Stimulated activated CD4-positive, alpha-beta T cell treated with anti-CD3 and anti-CD28 coated beads, Interleukin-12 subunit alpha, Interleukin-12 subunit beta, amount 100 ng/mL, for 24 hours (primary cell): ENCODE data around the gene C2orf49.

Experiments
- DNase-seq, 2 experiments: peaks; one replicate each; pipeline ENCODE4 v3.0.0-alpha.2; 2020; ENCODE audit warnings: low read depth in 2 of 2

The C2orf49 gene

DNA sequence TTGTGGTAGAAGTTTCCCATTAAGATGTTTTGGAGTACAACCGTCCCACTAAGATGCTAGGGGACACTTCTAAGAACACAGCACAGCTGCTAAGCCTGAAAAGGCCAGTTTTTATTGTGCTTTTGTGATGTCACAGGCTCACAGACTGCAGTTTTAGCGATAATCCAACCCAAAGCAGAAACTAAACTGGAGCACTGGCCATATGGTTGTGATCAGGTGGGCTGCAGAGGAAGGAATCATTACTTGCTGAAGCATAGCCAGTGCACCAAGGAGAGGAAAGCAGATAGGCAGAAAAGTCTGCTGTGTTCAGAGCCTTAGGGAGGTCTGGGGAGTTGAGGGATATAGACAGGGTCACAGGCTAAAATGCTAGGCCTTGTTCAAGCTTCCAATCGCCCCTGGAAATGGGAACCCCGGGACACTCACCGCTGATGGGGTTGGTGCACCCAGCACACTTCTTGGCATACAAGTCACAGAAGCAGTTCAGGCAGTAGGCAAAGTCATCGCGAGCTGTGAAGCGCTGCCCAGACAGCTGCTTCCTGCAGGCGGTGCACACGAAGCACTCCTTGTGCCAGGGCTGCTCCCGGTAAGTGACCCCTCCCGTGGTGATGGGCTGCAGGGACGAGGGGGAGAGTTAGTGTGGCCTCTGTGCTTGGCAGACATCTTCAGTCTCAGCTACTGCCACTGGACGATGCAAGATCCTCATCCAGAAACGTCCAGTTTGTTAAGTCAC is 25.7 kb downstream of the C2orf49 start:
- DNase-seq = no peak

- no peak for DNase-seq
These were observed 27.2 kb downstream of the C2orf49 start for GRCh38 chr2:105364436-105365139.

- DNase-seq = no peak
These were observed 27.9 kb downstream of the C2orf49 start for GRCh38 chr2:105365206-105365605.

GRCh38 chr2:105368759-105369408 is 31.5 kb downstream of the C2orf49 start:
- DNase-seq = no peak

- peak; percentile 71 to 82 for DNase-seq
These were observed 32.7 kb downstream of the C2orf49 start for GRCh38 chr2:105369777-105370690.

DNA sequence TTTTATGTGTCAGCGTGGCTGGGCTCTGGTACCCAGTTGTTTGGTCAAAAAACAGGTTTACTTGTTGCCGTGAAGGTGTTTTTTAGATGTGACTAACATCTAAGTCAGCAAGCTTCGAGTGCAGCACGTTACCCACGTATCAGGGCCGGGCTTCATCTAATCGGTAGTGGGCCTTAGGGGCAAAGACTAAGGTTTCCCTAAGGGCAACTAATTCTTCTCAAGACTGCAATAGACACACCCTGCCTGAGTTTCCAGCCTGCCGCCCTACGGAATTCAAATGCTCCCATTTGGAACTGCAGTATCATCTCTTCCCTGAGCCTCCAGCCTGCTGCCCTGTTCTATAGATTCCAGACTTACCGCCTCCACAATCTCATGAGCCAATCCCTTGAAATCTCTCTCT is 33.8 kb downstream of the C2orf49 start:
- no peak for DNase-seq

DNA sequence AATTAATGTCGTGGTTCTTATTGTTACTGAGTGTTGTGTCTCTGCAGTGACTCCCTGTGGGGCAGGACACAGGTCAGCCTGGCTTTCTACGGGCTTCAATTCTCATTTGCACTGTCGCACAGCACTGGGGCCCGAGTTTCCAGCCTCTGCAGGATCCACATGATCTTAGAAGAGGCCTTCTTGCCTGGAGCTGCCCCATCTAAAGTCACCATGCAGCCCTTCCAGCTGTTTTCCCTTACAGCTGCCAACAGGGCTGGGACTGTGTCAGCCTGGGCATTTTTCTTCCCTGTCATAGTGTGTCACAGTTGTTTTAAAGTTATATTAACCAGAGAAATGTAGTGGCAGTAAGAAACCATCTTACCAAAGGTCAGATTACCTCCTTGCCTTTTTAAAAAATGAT is 34.5 kb downstream of the C2orf49 start:
- DNase-seq = no peak

DNA sequence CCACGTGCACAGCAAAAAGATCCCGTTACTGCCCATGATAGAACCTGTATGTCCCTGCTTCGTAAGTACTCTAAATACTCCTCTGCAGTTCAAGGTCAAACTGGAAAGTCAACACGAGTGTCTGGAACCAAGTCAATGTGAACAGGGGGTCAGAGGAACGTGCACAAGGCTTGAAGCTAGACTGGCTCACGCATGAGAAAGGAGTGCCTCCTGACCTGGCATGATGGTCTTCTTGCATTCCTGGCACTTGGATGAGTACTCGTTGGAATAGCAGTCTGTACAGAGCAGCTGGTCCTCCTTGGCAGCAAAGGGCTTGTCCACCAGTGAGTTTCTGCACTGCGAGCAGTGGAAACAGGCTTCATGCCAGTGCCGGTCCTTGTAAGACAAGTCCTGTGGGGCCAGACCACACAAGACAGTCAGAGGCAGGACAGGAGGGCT is 36.0 kb downstream of the C2orf49 start:
- DNase-seq = no peak

- no peak for DNase-seq
These were observed 36.6 kb downstream of the C2orf49 start for GRCh38 chr2:105373895-105374401.

- no peak for DNase-seq
These were observed 37.7 kb downstream of the C2orf49 start for GRCh38 chr2:105375001-105375561.

DNA sequence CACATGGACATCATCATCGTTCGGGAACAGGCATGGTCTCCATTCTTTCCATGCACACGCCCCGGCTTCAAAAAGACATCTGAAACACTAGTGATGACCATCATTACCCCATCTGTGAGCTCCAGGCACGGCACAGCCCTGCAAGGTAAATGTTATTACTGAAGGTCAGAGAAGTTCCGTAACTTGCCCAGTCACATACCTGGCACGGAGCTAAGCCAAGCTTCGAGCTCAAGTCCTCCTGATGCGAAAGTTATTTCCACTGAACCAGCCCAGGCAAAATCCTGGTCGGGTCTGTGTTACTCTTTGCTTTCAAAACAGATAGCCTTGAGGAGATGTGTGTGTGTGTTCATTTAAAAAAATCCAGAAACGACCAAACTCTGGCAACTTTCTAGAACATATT is 38.7 kb downstream of the C2orf49 start:
- no peak for DNase-seq

GRCh38 chr2:105376789-105377240 is 39.5 kb downstream of the C2orf49 start:
- DNase-seq = no peak

DNA sequence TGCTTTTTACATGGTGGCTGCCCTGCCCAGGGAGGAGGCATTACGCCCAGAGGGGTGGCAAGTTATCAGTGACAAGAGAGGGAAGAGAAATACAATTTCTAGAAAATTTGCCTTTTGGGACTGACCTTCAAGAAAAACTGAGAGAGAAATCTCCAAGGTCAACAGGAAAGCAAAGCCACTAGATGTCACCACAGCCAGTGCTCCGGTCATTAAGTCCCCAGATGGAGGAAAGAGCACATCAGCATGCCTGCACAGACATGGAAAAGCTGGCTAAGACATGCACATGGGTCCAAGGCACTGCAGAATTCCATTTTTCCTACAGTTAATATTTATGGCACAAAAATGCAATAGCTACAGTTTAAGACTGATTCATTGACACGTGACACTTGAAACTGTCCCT is 40.5 kb downstream of the C2orf49 start:
- DNase-seq = no peak

- DNase-seq = no peak
These were observed 41.0 kb downstream of the C2orf49 start for GRCh38 chr2:105378276-105378840.

DNA sequence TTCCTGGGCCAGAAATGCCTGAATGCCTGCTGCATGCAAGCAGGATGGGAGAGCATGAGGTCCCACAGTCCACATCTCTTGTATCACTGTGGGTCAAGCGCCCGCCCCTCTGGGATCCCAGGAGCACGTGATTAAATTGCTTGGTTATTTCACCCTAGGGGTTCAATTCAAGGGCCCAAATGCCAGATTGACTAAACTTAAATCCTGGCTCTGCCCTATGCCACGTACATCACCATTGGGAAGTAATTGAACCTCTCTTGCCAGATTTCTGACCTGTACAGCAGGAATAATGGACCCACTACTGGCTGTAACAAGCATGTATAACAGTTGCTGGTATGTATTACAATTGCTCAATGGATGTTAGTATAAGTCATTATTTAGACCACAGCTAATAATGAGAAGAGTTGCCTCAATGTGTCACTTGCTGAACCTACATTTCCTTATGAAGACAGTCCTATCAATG is 41.6 kb downstream of the C2orf49 start:
- no peak for DNase-seq

DNA sequence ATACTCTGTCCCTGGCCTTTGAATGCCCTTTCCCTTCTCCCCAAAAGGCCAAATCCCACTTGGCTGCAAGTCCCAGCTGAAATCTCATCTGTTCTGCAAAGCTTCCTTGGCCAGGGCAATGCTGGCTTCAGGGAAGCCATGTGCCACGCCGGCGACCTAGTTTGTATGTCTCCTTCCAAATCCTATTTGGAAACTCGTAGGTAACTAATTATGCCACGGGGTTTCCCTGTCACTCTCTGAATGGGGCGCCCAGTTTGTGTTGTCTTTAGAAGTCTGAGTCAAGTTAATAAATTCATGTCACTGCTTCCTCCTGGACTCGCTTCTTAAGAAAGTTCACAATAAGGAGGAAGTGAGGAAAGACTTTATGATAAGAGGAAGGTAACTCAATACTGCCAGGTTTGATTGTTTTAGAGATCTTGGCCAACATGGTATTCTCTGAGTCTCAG is 42.4 kb downstream of the C2orf49 start:
- DNase-seq = no peak

- no peak for DNase-seq
These were observed 43.2 kb downstream of the C2orf49 start for GRCh38 chr2:105380432-105381100.

DNA sequence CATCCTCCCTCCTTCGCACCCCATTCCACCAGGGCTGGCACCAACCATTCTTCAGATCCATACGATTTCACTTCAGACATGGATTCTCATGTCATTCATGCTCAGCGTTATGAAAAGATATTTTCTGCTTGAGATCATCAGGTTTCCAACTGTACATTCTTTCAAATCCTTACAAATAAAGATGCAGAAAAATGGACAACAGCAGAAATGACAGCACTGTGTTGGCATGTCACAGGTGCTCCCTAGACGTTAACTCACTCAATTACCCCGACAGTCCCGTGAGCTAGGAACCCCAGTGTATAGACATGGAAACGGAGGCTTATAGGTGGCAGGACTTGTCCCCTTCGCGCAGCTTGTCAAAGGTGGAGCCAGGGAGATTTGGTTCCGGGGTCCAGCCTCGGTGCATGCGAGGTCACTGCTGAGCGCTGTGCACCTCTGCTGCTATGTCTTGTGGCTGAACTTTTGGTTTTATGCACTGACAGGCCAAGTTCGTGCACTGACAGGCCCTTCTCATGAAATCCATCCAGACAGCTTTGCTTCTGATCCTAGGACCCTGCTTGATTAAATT is 43.8 kb downstream of the C2orf49 start:
- no peak for DNase-seq

GRCh38 chr2:105382177-105382576 is 44.8 kb downstream of the C2orf49 start:
- DNase-seq = no peak
